Transverse colon (tissue), 4 donors: Measurements from ENCODE around the gene PRKCE.

Experiments
- CTCF ChIP-seq, 5 experiments: fragments of 200-600 bp in 3 of 5; fragments of 450-650 bp in 2 of 5; sonication (generic) in 3 of 5; IDR thresholded peaks; 1 replicate in 2 of 5; 2 replicates in 3 of 5; pipeline ENCODE4 v1.5.1; 2016 to 2017; ENCODE audit warnings: antibody characterized with exemption in 5 of 5, inconsistent platforms in 3 of 5, mild to moderate bottlenecking in 2 of 5, moderate library complexity in 1 of 5
- EP300 ChIP-seq: sonication (generic); formaldehyde crosslinking; IDR thresholded peaks from one replicate; pipeline ENCODE4 v1.6.1; 2017; ENCODE audit warnings: antibody characterized with exemption, low read depth
- POLR2A ChIP-seq: fragments of 450-650 bp; IDR thresholded peaks from one replicate; pipeline ENCODE4 v1.6.1; 2016; ENCODE audit warnings: antibody characterized with exemption, mild to moderate bottlenecking, moderate library complexity
- POLR2AphosphoS5 ChIP-seq, 3 donors: sonication (generic); formaldehyde crosslinking; IDR thresholded peaks; one replicate each; pipeline ENCODE4 v1.6.1; 2016; ENCODE audit warnings: antibody characterized with exemption in 3 of 3

- TF ChIP-seq POLR2A (no peak), CTCF (IDR thresholded peaks at IDR 0.05) (no peak), POLR2AphosphoS5 (IDR thresholded peaks at IDR 0.05) (no peak), EP300 (no peak)
Observed at GRCh38 chr2:46024146-46024779, 372.8 kb downstream of the PRKCE start.
